HG03025 (cell line): ENCODE data around the gene LNP1.
"Not testable (repeated sequence)": the region's sequence is repeated elsewhere in the genome, so short reads cannot be mapped to it uniquely, and the experiment has no call there.

Experiments used
- ATAC-seq: cut with Tn5 transposase; IDR thresholded peaks from one replicate; pipeline ENCODE4 v1.9.1; 2021; ENCODE audit warnings: mild to moderate bottlenecking, moderate library complexity; ENCODE audit not compliant: unreplicated experiment, low FRiP score

The LNP1 gene

DNA sequence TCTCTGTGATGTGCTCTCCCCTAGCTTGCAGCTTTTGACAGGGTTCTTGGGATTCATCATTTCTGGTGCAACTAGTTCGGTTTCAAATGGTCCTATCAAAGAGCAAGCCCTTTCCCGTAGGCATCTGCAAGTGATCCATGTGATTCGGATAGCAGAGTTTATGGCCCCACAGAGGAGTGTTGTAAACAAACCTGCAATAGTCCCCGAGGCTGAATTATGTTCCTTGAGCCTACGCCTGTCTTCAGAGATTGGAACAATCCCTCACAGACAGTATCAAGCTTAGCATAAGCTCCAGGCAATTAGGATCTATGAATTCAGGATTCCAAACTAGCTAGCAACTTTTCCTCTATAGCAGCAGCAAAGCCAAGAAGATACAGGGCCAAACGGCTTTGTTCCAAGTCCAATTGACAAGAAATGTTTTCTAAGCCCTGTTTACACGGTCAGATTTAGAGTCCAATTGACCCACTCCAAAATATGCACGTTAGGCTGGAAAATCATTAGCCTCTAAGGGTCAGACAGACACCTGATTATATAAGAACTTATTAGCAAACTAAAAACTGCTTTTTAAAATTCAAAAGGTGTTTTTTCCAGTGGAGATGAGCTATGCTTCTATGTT lies 24.8 kb downstream of the LNP1 start:
- ATAC-seq = no peak

DNA sequence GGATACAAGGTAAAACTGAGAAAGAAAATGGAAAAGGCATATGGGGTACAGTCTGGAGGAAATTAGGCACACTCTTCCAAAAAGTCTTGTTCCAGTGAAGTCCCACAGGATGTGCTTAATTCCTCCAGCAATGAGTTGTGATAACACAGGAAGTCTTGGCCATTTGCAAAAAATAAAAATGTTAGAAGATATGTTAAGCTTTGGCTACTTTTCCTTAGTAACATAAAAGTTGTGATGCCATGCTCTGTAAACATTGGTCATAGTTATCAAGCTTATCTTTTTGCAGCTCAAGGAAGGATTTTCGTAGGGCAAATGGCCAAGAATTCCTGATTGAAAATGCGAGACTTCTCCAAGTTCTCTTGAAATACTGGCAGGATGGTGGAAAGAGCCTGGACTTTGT lies 26.4 kb downstream of the LNP1 start:
- no peak for ATAC-seq

DNA sequence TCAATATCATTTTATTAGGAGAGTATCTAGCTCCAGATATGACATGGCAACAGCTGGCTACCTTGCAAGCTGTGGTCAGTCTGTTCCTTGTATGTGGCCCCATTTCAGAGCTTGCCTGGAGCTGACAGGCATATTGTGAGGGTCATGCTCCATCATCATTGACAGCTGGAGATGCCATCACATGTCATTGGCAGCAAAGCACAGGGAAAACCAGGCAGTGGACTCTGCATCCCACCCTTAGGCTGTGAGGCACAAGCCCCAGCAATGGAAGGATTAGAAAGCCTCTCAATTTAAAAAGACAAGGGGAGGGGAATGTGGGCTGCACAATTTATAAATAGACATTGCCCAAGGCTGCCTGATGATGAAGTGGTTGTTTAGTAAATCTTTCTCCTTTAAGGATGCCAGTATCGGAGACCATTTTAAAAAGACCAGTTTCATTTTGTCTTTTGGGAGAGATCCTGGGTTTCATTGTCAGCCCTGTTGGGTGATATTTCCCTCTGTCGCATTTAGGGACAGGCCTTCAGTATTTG lies 27.9 kb downstream of the LNP1 start:
- no peak for ATAC-seq

DNA sequence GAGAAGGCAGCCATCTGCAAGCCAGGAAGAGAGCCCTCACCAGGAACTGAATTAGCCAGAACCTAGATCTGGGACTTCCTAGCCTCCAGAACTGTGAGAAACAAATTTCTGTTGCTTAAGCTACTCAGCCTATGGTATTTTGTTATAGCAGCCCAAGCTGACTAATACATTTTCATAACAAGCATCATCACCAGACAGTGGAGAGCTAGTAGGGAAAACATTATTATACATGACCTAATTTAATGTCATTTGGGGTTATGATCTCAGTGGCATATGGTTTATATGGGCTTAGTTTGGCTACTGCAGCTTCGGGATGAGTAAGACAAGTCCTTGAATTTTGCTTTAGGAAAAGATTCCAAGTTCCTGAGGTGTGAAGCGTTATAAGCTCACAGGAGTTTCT lies 35.6 kb downstream of the LNP1 start:
- no peak for ATAC-seq

DNA sequence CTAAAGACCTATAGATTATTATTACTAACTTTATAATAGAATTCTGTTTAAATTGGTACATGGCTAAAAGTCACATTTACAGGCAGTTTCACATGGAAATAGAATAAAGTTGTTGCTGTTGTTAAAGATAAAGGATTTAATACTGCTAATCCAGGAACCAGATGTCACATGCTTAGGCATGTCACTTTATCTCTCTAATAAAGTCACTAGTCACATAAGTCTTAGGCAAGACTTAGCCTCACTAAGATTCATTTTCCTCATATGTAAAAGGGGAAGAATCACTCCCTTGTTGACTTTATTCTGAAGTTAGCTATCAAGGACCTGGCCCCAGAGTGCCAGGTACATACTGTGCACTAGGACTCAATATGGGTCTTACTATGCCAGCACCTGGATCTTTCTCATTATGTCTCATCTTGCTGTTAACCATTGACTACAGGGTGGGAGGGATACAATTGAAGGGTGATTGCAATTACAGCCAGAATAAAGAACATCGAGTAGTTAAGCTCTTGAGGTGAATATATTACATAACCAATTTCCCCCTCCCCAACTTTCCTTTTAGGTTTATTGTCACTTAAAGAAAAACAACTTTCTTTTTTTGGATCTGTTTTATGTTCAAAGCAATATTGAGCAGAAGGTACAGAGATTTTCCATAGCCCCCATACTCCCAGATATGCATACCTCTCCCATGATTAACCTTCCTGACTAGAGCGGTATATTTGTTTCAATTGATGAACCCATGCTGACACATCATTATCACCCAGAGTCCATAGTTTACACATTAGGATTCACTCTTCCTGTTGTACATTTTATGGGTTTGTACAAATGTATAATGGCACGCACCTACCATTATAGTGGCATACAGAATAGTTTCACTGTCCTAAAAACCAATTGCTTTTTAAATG lies 36.6 kb downstream of the LNP1 start:
- ATAC-seq = no peak

DNA sequence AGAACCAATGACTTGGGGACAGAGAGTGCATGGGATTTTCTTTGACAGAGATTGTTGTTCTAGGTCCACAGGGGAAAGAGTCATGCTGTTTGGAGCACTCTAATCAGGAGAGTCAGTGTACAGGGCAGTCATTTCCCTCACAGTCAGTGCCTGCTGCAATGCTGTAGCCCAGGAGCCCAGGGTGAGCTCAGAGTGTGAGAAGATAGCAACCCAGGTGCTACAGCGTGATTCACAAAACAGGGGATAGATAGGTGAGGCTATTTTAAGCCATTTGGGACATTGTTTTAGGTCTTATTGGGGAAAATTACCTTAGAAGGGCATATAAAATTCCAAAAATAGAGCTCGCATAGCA lies 37.3 kb downstream of the LNP1 start:
- ATAC-seq = no peak

DNA sequence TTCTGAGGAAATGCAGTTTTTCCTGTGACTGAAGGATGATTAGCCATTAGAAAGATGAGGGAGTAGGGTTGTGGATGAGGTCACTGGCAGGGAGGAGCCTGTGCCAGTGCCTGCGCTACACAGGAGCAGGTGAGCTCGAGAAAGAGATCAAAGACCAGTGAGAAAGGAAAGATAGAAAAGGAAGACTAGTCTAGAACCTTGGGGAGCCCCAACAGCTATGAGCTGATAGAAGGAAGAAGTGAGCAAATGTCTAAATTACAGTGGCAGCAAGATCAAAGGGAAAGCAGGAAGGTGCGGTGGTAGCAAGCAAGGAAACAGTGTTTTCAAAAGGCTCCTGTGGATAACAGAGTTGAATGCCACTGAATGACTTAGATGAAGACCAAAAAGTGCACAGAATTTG lies 39.6 kb downstream of the LNP1 start:
- ATAC-seq = no peak

DNA sequence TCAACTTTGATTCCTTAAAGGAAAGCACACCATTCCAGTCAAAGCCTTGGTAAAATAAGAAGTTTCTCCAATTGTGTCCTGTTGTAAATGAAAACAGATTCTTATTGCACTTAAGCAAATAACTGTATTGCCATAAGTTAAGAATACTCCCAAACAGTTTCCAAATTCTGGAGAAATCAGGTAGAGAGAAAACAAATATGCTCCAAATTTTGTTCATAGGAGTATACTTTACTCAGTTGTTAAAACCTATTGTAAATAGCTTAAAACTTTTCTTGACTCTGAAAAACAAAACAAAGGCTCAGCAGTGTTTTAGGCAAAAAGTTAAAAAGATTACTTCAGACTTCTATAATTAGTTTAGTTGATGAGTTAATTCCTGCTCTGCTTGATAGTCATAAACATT lies 42.4 kb downstream of the LNP1 start:
- no peak for ATAC-seq

DNA sequence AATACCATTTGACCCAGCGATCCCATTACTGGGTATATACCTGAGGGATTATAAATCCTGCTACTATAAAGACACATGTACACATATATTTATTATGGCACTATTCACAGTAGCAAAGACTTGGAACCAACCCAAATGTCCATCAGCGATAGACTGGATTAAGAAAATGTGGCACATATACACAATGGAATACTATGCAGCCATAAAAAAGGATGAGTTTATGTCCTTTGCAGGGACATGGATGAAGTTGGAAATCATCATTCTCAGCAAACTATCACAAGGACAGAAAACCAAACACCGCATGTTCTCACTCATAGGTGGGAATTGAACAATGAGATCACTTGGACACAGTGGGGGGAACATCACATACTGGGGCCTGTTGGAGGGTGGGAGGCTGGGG lies 45.7 kb downstream of the LNP1 start:
- ATAC-seq = not testable (repeated sequence)

DNA sequence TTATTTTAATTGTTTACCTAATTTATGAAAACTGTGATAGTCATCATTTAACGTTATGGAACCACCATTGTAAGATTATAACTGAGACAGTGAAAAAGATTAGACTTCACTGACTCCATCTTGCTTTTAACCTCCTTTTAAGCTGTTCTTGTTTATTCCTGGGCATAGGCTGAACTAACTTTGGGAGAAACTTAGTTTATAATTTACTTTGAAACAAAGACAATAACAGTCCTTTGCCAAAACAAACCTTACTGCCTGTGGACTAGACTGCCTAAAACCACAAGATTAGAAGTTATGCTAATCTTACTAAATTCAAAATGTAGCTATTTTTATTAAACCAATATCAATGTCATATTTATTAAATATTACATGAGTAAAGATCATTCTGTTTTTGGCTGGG lies 46.7 kb downstream of the LNP1 start:
- no peak for ATAC-seq

DNA sequence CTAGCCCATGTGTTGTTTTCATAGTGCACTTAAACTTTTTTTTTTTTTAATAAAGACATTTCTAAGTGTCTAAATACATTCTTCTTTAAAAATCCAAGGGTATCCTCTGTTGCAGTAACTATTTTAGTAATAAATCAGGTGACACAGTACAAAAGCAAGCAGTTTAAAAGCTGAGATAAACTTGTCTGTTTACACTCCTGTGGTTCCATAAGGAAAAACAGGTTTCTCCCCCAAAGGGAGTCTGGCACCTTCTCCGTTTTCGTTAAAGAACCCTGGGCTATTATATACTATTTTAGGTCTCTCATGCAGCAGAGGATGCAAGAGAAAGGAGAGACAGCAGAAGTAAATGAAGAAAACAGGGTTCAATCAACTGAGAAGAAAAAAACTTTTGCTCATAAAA lies 47.9 kb downstream of the LNP1 start:
- ATAC-seq = no peak

DNA sequence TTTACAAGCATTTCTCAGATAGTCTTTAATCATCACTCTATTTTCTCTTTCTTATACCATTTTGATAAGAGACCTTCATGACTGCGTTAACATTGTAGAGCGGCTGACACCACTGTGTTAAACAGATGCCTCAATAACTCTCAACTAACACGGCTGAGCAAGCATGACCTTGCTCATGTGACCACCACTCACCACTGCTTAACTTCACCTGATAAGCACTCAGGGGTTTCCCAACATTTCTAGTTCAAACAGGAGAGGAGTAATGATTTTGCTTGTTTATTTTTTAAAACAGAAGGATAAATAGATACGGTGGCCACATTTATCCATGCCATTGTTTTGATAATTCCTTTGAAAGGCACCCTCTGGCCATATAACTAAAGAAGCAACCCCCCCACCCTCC lies 53.3 kb downstream of the LNP1 start:
- no peak for ATAC-seq

DNA sequence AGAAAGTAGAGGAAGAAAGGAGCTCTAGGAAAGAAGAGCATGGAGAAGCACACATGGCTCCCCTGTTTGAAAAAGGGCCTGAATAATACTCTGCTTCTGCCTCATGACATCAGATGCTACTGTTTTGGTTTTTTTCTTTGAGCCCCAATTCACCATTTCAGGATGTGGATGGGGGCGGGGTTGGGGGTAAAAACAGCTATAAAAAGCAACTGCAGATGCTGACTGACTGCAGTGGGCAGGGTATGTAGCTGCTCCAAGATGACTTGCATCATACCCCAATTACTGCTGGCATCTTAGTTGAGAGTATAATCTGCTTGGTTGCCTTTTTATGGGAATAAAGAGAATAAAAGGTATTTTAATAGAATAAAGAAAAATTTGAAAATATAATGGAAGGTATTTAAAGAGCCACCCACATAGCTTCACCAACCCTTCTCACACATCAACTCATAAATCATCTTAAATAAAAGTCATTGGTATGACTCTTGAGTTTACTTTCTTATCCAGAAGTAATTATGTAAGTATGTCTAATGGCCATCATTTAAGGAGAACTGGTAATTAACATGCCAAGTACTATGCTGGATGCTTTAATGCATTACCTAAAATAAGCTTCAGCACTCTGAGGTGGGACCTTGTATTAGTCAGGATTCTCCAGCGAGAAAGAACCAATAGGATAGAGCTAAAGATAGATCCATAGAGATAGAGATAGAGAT lies 54.7 kb downstream of the LNP1 start:
- no peak for ATAC-seq

DNA sequence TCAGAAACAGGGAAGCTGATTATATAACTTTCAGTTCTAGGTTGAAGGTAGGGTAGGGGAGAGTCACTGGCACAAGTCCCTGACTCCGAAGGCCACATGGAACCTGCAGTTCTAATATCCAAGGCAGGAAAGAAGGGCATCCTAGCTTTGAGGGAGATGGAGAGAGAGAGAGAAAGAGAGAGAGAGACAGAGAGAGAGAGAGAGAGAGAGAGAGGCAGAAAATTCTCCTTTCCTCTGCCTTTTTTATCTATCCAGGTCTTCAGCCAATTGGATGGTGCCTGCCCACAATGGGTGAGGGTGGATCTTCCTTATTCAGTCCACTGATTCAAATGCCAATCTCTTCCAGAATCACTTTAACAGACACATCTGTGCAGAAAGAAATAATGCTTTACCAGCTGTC lies 55.4 kb downstream of the LNP1 start:
- no peak for ATAC-seq

DNA sequence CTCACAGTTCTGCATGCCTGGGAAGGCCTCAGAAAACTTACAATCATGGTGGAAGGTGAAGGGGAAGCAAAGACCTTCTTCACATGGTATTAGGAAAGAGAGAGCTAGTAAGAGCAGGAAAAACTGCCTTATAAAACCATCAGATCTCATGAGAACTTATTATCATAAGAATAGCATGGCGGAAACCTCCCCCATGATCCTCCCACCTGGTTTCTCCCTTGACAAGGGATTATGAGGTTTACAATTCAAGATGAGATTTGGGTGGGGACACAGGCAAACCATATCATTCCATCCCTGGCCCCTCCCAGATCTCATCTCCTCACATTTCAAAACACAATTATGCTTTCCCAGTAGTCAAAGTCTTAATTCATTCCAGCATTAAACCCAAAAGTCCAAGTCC lies 56.5 kb downstream of the LNP1 start:
- ATAC-seq = no peak

DNA sequence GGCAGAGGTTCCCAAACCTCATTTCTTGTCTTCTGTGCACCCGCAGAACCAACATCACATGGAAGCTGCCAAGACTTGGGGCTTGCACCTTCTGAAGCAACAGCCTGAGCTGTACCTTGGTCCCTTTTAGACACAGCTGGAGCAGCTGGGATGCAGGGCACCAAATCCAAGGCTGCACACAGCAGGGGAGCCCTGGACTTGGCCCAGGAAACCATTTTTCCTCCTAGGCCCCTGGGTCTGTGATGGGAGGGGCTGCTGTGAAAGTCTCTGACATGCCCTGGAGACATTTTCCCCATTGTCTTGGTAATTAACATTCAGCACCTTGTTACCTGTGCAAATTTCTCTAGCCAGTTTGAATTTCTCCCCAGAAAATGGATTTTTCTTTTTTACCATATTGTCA lies 57.5 kb downstream of the LNP1 start:
- ATAC-seq = no peak

DNA sequence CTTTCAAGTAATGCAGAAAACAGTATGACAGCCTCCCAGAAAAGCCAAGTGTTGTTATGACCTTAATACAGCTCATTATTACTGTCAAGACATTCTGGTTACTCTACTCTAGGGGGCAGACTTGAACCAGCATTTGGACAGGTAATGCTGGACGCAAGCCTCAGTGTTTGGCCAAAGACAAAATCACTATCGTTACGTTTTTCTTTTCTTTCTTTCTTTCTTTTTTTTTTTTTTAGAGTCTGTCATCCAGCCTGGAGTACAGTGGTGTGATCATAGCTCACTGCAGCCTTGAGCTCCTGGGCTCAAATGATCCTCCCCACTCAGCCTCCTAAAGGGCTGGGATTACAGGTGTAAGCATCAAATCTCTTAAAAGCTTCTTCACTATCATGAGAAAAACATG lies 61.7 kb downstream of the LNP1 start:
- ATAC-seq = peak; percentile 79

DNA sequence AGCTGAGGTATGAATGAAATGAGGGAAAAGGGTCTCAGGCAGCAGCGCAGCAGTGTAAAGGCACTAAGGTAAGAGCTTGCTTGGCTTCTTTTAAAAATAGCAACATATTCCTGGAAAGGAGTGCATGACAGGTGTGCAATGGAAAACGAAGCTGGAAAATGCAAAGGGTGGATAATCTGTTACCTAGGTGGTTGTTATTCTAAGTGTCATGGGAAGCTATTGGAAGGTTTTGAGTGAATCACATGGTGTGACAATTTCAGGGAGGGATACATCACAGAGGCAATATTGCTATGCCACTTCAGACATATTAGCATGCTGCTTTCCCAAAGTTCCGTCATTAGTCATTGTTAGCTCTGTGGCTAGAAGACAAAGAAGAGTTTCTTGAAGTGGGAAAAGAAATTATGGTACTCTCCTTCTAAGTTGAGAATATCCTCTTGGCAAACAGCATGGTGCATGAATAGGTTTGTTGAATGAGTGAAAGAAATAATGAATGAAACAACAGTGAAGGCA lies 62.4 kb downstream of the LNP1 start:
- ATAC-seq = no peak

DNA sequence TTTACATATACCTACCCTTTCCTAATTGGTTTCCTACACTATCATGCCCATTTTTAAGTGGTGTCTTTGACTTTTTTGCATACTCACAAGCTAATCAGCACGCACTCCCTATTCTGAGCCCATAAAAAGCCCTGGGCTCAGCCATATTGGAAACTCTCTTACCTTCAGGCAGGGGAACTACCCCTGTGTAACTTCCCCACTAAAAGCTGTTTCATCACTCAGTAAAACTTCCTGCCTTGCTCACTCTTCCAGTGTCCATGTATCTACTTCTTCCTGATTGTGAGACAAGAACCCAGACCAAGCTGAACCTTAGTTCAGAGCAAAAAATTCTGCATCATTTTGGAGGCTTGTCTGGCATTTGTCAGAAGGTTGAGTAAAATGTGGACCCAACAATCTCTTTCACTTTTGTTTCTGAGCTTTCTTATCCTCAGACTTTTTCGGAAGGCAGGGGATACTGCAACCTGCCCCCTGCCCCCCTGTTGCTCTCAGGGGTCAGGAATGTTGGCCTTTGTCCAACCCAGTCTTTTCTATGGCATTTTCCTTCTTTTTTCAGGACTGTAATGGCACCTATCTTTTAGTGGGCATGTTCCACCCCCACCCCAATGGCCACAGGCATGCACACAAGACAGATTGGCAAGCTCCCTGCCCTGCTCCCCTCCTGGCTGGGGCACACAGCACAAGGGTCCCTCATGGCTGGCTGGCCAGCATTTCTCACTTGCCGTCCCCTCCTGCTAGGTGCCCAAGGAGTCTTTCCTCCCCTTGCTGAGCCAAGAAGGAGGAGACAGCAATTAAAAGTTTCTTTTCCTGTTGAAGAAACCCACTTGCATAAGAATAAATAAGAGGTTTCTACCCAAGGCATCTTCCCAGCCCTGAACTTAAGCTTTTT lies 64.8 kb downstream of the LNP1 start:
- ATAC-seq = peak; percentile 54

DNA sequence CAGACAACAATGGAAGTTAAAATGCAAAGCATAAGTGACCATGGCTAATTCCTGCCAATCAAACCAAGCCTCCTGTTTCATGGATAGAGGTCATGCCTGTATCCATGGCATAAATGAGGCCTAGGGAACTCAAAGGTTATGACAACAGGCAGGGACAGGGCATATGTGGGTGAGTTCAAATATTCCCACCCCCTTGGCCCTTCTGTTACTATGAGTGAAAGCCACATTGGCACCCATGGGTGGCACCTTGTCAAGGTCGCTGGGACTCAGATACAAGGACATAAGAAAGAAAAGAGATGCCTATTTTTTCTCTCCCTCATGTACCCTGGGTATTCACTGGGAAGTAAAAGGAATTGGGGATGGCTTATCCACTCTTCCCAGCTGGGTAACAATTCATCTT lies 65.8 kb downstream of the LNP1 start:
- ATAC-seq = no peak
